AG09319 (cell line): Measurements from ENCODE around the gene COX19.

ENCODE experiments used
- DNase-seq: peaks from one replicate; pipeline ENCODE4 v3.0.0-alpha.2; 2010; ENCODE audit warnings: low read depth; ENCODE audit errors: extremely low read depth
- TF ChIP-seq, protein P1 (sequence below): IDR thresholded peaks from 2 replicates; pipeline ENCODE4 v1.5.1; 2011; ENCODE audit warnings: low read depth, mild to moderate bottlenecking, inconsistent platforms, low read length, moderate library complexity

COX19 gene

DNA sequence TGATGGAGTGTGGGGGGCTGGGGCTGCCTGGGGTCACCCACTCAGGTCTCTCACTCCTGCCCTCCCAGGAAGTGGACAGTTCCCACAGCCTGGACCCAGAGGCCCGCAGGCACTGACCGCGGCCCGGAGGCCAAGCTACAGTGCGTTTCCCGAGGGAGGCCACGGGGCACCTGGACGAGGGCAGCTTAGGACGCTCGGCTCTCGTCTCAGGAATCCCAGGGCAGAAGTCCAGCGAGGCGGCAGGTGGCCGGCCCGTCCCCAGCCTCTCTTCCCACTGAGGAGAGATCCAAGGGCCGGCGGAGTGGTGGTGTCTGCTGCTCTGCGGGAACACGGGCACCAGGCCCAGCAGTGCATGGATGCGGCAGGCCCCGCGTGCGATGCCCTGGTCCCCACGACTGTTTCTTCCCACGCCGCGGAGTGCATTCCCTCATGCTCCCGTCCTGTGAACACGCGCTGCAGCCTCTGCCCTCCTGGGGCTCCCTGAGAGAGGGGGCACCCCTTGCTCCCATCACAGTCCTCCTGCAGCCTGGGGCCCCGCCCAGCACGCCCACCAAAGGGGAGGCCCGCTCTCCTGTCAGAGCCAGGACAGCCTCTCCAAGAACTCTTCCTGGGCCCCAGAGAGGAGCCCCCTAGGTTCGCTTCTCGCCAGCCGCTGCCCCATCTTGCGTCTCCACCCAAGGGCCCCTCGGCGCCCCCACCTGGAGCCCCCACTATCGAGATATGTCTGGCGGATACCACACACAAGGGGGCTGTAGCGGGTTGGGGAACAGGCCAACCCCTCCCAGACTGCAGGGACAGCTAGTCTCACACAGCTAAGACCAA, 44.7 kb upstream of the COX19 start:
- TF ChIP-seq, protein P1, sequence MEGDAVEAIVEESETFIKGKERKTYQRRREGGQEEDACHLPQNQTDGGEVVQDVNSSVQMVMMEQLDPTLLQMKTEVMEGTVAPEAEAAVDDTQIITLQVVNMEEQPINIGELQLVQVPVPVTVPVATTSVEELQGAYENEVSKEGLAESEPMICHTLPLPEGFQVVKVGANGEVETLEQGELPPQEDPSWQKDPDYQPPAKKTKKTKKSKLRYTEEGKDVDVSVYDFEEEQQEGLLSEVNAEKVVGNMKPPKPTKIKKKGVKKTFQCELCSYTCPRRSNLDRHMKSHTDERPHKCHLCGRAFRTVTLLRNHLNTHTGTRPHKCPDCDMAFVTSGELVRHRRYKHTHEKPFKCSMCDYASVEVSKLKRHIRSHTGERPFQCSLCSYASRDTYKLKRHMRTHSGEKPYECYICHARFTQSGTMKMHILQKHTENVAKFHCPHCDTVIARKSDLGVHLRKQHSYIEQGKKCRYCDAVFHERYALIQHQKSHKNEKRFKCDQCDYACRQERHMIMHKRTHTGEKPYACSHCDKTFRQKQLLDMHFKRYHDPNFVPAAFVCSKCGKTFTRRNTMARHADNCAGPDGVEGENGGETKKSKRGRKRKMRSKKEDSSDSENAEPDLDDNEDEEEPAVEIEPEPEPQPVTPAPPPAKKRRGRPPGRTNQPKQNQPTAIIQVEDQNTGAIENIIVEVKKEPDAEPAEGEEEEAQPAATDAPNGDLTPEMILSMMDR = no peak
- no peak for DNase-seq

DNA sequence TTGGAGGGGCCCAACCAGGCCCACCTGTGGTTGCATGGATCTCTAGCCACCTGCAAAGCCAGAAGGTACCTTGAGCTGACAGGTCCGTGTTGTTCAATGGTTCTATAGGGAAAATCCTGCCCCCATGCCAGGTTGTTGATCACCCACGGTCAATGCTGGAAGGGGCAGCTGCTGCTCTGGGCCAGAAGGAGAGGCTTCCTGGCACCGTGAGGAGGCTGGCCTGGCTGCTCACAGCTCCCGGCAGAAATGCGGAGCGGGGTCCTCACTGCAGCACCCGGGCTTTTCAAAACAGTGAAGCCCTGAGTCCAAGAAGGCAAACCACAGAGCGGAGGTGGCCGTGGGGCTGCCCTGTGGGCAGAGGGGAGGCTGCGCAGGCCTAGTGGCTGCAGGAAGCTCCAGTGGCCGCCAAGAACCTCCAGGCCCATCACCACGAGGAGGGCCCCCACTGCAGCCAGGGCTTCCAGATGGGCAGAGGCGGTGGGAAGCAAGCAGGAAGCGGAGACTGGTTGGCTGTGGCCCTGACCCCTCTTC, 44.0 kb upstream of the COX19 start:
- TF ChIP-seq, protein P1 = no peak
- DNase-seq = no peak

DNA sequence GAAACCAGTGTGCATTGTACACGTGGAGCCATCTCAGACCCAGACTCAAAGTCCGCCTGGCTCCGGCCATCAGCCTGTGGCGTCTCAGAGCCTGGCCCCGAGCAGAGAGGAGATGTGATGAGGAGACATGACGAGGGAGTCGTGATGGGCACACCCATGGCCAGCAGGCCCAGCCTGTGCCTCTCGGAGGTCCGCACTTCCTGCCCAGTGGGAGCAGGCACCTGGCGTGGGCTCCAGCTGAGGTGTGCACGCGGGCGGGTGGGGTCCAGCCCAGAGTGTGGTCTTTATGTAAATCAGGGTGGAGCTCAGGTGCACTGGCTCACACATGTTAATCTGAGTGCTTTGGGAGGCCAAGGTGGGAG, 43.0 kb upstream of the COX19 start:
- TF ChIP-seq, protein P1 = no peak
- DNase-seq = no peak

DNA sequence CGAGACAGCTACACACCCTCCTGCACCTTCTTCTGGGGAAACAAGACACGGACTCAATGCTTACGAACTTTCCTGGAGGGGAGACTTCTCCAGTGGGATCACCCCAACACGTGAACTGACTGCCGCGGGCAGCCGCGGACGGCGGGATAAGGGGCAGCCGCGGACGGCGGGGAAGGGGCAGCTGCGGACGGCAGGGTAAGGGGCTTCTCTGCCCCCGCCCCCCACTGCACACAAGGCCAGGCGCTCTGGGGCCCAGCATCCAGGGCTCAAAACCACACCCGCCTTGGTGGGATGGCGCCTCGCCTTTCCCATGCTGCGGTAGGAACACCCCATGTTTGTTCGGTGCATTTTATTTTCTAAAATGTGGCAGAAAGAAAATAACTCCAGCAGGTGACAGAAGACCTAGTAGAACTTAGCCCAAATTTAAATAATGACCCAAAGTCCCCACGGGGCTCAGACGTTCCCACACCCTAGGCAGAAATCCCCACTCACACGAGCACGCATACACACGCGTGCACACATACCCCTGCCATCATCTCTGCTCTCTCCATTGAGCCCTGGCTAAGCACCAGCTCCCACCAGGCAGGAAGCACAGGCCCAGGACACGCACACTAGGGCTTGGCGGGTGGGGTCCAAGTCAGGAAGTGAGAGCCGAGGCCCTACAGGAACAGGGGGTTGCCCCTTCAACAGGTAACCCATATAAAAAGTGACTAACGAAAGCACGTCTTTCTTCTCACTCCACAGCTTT, 42.4 kb upstream of the COX19 start:
- DNase-seq = no peak

DNA sequence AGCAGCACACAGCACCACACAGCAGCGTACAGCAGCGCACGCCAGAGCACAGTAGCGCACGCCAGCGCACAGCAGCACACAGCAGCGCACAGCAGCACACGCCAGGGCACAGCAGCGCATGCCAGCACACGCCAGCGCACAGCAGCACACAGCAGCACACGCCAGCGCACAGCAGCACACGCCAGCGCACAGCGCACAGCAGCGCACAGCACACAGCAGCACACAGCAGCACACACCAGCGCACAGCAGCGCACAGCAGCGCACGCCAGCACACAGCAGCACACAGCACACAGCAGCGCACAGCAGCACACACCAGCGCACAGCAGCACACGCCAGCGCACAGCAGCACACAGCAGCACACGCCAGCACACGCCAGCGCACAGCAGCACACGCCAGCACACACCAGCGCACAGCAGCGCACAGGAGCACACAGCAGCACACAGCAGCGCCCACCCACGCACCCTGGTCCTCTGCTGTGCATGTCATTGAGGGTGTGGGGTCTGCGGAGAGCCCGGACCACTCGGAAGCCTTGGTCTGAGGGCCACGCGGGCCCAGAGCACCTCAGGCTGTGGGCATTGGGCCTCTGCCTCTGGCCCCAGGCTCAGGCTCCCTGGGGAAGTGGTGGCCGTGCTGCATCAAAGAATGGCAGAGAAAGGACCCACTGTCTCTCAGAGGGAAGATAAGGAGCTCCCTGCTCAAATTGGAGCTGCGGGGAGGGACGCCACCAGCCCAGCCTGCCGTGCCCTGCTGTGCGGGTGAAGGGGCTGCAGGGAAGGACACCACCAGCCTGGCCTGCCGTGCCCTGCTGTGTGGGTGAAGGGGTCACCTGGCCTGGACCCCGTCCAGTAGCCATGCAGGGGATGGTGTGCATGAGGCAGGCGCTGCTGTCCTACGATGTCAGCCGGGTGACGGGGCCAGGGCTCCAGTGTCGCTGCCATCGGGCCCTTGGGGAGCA, 41.5 kb upstream of the COX19 start:
- TF ChIP-seq, protein P1 = no peak
- DNase-seq = no peak

More for the DNA sequence above, 42.4 kb upstream of the COX19 start:
- TF ChIP-seq, protein P1 = no peak

DNA sequence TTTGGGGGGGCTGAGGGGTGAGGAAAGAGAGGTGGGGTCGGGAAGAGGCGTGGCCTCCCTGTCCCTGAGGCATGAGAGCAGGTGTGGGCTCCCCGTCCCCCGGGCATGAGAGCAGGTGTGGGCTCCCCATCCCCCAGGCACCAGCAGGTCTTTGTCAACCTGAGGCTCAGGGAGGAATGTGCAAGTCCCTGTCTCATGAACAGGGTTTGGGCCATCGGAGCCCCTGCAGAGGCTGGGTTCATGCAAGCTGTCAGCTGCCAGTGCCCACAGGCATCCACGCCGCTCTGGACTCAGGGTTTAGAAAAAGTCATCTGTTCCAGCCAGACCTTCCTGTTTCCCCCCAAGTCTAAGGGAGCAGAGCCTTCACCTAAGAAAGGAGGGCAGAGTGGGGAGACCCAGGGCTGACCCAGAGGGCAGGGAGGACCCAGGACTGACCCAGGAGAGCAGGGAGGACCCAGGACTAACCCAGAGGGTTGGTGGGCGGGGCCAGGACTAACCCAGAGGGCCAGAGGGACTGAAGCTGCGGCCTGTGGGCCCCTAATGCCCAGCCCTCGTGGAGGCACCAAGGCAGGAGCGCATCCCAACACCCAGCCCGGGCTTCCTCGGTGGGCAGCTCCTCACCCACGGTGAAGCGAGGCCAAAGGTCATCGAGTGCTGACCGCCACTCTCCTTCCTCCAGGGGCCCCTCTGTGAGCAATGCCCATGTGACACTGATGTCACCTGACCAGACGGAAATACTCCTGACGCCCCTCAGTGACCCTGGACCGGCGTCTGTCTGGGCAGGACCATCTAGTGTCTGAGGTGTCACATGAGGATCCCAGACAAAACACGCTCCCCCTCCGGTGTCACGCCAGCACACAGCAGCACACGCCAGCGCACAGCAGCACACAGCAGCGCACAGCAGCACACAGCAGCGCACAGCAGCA, 40.1 kb upstream of the COX19 start:
- no peak for DNase-seq
- TF ChIP-seq, protein P1 = no peak
